HG02571 (cell line): ENCODE results near the gene FFAR4.

Experiments used
- ATAC-seq: cut with Tn5 transposase; IDR thresholded peaks from one replicate; pipeline ENCODE4 v1.9.1; 2021; ENCODE audit warnings: mild to moderate bottlenecking, moderate library complexity; ENCODE audit not compliant: unreplicated experiment

Gene FFAR4

DNA sequence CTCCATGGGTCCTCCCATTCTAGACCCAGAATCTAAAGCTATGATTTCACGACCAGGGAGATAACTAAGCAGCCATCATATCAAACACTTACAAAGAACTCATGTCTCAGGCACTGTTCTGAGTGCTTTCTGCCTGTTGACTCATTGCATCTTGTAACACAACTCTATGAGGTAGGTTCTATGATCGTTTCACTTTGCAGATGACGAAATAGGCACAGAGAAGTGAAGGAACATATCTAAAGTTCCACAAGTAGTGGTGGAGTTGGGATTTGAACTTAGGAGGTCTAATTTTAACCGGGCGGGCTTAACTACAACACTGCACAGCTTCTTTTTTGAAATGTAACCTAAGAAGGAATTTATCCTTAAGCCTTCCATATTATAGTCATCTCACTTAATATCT, 31.7 kb downstream of the FFAR4 start:
- no peak for ATAC-seq

GRCh38 chr10:93599335-93599734, 32.9 kb downstream of the FFAR4 start:
- ATAC-seq, result no peak

GRCh38 chr10:93599778-93600177, 33.3 kb downstream of the FFAR4 start:
- no peak for ATAC-seq

DNA sequence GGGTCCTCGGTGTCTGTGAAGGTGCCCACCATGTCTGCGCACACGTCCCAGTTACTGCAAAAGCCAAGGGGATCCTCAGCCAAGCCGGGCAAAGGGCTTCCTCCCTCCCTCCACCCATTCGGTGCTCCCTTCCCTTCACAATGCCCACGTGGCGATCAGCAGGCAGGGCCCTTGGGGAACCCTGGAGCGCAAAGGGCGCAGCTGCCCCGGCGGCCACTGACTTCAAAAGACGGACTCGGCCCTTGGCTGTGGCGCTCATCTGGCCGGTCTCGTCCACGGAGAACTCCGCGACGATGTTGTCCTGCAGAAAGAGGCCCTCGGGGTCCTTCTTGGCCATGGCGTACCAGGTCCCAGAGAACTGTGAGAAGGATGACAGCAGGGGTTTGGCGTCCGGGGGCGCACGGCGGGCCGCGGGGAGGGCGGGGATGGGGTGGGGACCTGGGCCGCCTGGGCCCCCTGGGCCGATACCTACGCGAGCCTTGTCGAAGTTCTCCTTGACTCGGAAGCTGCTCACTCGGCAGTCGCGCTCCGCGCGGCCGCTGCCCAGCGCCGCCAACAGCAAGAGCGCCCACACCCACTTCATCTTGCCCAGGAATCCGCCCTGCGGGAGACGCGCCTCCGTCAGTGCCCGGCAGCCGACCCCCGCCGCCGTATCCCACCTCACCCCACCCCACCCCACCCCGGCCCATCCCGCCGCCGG, 34.1 kb downstream of the FFAR4 start:
- no peak for ATAC-seq

DNA sequence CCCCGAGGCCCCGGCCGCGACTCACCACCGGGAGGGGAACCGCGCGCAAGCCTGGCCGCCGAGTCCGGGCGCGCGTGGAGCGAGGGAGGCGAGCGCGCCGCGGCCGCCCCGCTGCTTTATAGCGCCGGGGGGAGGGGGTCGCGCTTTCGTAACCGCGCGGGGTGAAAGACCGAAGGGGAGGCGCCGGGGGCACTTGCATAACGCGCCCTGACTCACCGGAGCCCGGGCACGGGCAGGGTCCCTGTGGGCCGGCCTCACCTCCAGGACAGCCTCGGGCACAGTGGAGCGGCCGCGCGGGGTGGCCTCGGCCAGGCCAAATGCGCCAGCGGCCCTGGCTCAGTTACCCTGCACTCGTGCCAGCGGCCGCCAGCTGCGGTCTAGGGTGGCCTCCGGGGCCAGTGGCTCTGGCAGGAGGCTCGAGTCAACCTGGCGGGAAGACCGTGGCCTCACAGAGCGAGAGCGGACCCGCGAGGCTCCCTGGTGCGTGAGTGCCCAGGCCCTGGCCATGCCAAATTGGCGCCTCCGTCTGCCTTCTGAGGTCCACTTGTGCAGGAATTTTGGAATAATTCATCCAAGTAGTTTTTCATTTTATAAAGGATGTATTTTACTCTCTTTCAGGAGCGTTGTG, 34.8 kb downstream of the FFAR4 start, which contains the start of gene RBP4:
Gene RBP4, minus strand, starts transcription at position 90 of the 628 bp plus-strand sequence. CDS start 207 bp downstream, outside the sequence.
- ATAC-seq, result no peak

- ATAC-seq, result no peak
These were observed 35.3 kb downstream of the FFAR4 start for GRCh38 chr10:93601774-93602162.

DNA sequence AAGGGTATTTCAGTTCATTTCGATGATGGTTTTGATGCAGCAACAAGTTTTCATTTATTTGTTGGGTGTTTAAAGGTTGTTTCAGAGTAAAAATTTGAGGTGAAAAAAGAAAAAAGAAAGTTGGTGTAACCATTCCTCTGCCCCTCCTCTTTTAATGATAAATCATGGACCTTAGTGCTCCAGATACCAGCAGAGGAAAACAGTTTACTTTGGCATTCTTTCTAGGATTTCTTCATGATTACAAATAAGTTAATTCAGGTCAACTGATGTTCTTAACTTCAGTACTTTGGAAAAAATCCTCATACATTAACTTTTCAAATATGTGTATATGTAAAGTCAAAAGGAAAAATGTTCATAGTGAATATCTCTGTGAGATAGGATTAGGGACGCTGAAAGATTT, 36.6 kb downstream of the FFAR4 start:
- no peak for ATAC-seq

- ATAC-seq, result no peak
These were observed 37.7 kb downstream of the FFAR4 start for GRCh38 chr10:93604146-93604545.

DNA sequence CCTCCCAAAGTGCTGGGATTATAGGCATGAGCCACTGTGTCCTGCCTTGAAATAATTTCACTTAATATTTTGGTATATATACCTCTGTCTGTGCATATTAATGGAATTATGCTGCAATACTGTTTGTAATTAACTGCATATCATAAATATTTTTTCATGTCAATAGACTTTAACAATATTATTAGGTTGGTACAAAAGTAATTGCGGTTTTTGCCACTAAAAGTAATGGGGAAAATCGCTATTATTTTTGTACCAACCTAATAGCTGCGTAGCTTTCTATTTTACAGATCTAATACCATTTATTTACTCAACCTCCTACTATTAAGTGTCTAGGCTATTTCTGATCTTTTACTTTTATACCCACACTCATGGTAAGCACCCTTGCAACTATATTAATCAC, 42.0 kb downstream of the FFAR4 start:
- ATAC-seq, result no peak

DNA sequence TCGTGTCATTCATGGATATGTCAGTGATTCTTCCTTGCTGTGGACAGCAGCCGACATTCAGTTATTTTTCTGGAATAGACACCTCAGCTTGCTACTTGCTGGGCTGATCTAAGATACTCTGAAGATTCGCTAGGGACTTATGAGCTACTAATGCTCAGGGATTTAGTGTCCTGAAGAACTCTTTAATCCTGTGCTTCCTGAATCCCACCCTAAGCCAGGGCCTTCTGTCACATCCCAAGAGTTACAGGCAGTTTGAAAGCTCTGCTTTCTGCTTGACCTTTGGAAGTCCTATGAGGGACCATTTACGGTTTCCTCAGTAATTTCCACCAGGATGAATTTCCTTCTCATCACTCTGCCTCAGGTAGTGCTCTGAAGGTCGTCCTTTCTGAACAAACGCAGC, 45.8 kb downstream of the FFAR4 start, which contains the start of gene PDE6C:
Gene PDE6C, plus strand, starts transcription at position 227 of the 400 bp plus-strand sequence. CDS start 189 bp downstream, outside the sequence.
- no peak for ATAC-seq

GRCh38 chr10:93613126-93613525, 46.7 kb downstream of the FFAR4 start:
- no peak for ATAC-seq

GRCh38 chr10:93614101-93614825, 47.8 kb downstream of the FFAR4 start:
- ATAC-seq, result no peak

- no peak for ATAC-seq
These were observed 49.2 kb downstream of the FFAR4 start for GRCh38 chr10:93615576-93616235.

DNA sequence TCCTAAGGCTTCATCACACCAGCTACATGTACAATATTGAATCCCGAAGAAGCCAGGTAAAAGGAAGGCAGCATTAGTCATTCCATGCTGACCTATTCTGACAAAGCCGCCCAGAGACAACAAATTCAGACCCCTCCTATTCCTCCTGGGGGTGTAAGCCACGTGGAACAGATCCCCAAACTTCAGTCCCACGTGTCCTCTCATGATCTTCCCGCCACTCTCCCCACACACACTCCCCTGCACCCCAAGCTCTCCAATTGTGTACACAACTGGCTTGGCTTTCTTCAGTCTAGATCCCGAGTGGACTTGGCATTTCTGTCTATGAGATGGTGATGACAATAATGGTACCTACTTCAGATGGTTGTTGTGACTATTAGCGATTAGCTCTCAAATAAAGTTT, 54.5 kb downstream of the FFAR4 start:
- ATAC-seq, result no peak

GRCh38 chr10:93622942-93623341, 56.5 kb downstream of the FFAR4 start:
- ATAC-seq, result no peak

DNA sequence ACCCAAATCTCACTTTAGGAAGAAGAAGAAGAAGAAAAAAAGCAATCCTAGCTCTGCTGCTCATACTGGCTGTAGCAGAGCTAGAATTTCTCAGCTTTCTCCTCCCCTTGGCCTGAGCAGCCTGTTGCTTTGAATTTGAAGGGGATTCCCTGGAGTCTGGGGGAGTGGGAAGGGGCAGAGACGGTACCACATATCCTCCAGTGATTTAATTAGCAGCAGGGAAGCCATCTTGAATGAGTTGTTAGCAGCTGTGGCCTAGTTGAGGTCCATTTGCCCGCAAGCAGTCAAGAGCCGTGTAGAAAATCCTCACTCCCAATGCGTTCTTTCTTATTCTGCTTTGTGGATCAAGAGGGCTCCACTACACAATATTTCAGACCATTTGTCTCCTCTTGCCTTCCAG, 62.4 kb downstream of the FFAR4 start:
- no peak for ATAC-seq

GRCh38 chr10:93629647-93630305, 63.3 kb downstream of the FFAR4 start:
- no peak for ATAC-seq

DNA sequence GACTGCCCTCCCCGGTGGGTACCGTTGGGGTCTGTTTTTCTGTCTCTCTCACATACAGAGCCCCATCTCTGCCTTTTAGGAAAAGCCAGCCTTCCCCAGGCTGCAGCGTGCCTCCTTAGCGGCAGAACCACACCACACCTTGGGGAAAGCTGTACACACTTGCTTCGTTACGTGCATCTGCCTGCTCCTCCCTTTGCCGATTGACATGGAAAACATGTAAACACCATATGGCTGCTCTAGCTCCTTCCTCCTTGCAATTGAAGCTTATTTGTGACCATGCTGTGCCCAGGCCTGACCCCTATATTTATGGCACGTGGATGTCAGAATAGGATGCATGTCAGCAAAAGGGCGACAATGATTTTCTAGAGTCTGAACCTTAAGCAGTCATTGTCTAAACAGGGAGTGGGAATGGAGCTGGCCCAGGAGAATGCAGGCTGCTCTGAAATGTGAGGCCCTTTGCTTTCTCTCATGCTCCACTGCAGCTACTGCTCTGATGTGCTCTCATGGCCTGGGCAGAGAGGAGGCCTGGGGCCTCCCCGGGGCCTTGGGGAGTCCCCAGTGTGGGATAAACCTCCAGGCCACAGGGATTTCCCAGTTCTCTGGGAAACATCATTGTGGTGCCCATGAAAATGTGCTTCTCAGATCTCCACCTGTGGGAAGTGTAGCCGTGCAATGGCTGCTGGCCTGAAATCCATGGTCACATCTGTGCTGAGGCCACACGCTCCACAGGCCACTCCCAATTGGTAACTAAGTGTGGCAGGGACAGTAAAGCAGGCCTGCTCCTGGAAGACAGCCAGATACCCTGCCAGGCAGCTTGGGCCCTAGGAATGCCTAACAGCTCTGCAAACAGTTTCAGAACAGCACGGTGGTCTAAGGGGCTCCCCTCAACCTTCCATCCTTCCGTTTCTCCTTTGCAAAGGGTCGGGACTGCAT, 64.4 kb downstream of the FFAR4 start:
- ATAC-seq, result no peak
